GM11168 (cell line): ENCODE measurements around the gene LRPAP1.

Experiments
- in situ Hi-C: fragments of 300-500 bp; cut with MboI; formaldehyde crosslinking; loops from one replicate; pipeline ENCODE4 v1.12.0; 2022; ENCODE audit warnings: low sequenced_read_pairs; ENCODE audit not compliant: unreplicated experiment

Gene LRPAP1

GRCh38 chr4:3465698-3466671 is 66.2 kb downstream of the LRPAP1 start:
- in situ Hi-C loops: no loop called here

GRCh38 chr4:3464911-3465697 is 67.1 kb downstream of the LRPAP1 start:
- in situ Hi-C loops: no loop called here

- in situ Hi-C loops: no loop called here
Measured at GRCh38 chr4:3464349-3464905, 67.8 kb downstream of the LRPAP1 start.

- in situ Hi-C loops: no loop called here
Measured at GRCh38 chr4:3463556-3464348, 68.5 kb downstream of the LRPAP1 start.

- in situ Hi-C loops: no loop called here
Measured at GRCh38 chr4:3462790-3463415, 69.3 kb downstream of the LRPAP1 start, which contains the start of gene DOK7. DOK7 (plus strand) TSS chr4:3463306; CDS start chr4:3463376, 70 bp downstream.

GRCh38 chr4:3462321-3462789 is 69.9 kb downstream of the LRPAP1 start:
- in situ Hi-C loops: no loop called here

GRCh38 chr4:3461515-3462291 is 70.5 kb downstream of the LRPAP1 start:
- in situ Hi-C loops: no loop called here

- in situ Hi-C loops: no loop called here
Measured at GRCh38 chr4:3460926-3461325, 71.3 kb downstream of the LRPAP1 start.

GRCh38 chr4:3459156-3459555 is 73.1 kb downstream of the LRPAP1 start:
- in situ Hi-C loops: loop anchor here (10.0 kb wide), 1 partner anchor 124 kb away; no protein-coding TSS in a partner anchor

- in situ Hi-C loops: loop anchor here (10.0 kb wide), 1 partner anchor 124 kb away; no protein-coding TSS in a partner anchor
Measured at GRCh38 chr4:3458371-3458770, 73.9 kb downstream of the LRPAP1 start.

GRCh38 chr4:3455596-3455995 is 76.6 kb downstream of the LRPAP1 start:
- in situ Hi-C loops: loop anchor here (10.0 kb wide), 1 partner anchor 121 kb away; no protein-coding TSS in a partner anchor
